ENCODE data around the gene MPPED2.

DNA sequence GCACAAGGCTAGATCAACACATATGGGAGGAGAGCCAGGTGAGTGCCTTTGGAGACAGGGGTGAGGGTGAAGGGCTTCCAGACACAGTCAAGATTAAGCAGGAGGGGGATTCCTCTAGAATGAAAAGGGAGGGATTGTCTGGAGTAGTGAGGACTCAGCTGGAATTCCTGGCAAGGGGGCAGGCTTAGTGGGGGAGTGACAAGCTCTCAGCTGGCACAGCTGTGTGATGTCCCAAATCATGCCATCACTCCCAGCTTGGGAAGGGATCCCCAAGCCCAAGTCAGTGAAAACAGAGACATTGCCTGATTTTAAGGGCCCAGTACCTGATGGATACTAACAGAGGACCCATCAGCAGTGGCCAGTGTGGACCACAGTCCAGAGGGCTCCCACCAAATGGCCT, 119.0 kb downstream of the MPPED2 start:
- TF ChIP-seq, protein P1, sequence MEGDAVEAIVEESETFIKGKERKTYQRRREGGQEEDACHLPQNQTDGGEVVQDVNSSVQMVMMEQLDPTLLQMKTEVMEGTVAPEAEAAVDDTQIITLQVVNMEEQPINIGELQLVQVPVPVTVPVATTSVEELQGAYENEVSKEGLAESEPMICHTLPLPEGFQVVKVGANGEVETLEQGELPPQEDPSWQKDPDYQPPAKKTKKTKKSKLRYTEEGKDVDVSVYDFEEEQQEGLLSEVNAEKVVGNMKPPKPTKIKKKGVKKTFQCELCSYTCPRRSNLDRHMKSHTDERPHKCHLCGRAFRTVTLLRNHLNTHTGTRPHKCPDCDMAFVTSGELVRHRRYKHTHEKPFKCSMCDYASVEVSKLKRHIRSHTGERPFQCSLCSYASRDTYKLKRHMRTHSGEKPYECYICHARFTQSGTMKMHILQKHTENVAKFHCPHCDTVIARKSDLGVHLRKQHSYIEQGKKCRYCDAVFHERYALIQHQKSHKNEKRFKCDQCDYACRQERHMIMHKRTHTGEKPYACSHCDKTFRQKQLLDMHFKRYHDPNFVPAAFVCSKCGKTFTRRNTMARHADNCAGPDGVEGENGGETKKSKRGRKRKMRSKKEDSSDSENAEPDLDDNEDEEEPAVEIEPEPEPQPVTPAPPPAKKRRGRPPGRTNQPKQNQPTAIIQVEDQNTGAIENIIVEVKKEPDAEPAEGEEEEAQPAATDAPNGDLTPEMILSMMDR (IDR thresholded peaks at IDR 0.05; ENCODE audit: low read depth, low read length) = no peak
- TF ChIP-seq POLR2A (IDR thresholded peaks at IDR 0.05; ENCODE audit: extremely low read depth, insufficient read length) = no peak
- TF ChIP-seq MYC (IDR thresholded peaks at IDR 0.05; ENCODE audit: low read depth, low read length) = no peak
